GM12878 (cell line): ENCODE data around the gene BFSP2. TPM values are rescaled to one million over a fixed set of nuclear protein-coding genes. Genes with fewer than 3 reads are reported as not detected.
"Not testable (repeated sequence)": the region's sequence is repeated elsewhere in the genome, so short reads cannot be mapped to it uniquely, and the experiment has no call there.

ENCODE experiments used
- ATAC-seq: fragments of 200-7000 bp; cut with Tn5 transposase; 3 replicates; pipeline ENCODE4 v1.9.1; 2020; ENCODE audit warnings: mild to moderate bottlenecking, moderate library complexity
- BruUV-seq: library from RNA; stranded (reverse); fragments of 400-500 nt; replicated peaks from 2 replicates; lab custom pipeline; 2021; lab: Mats Ljungman, UMichigan
- CTCF ChIA-PET: fragments of 300-600 bp; sonication (Branson Sonifier 250); formaldehyde crosslinking; extraction: SDS; loops from one replicate; lab custom pipeline; 2021; ENCODE audit warnings: inconsistent platforms; lab: Yijun Ruan, JAX
- POLR2A ChIA-PET: fragments of 350-600 bp; formaldehyde crosslinking; extraction: SDS; loops from one replicate; lab custom pipeline; 2021; ENCODE audit warnings: inconsistent platforms; lab: Charles Lee
- RAD21 ChIA-PET: fragments of 300-600 bp; sonication (Branson Sonifier 250); formaldehyde crosslinking; loops from one replicate; lab custom pipeline; 2023; ENCODE audit warnings: antibody characterized with exemption; ENCODE audit not compliant: unreplicated experiment; lab: Charles Lee
- SMC1A ChIA-PET: fragments of 300-600 bp; sonication (Branson Sonifier 250); formaldehyde crosslinking; loops from one replicate; lab custom pipeline; 2023; ENCODE audit not compliant: unreplicated experiment, uncharacterized antibody; lab: Charles Lee
- DNase-seq: peaks from one replicate; pipeline ENCODE4 v3.0.0-alpha.2; 2011; ENCODE audit warnings: low read depth, low spot score
- FAIRE-seq: peaks from 3 replicates; lab custom pipeline; 2011; peaks lifted over from hg19 to GRCh38; lab: Jason Lieb, UNC
- H2AFZ ChIP-seq: 2 replicates; pipeline ENCODE4 v1.6.0; 2011; ENCODE audit warnings: low read depth, low read length, control low read depth; ENCODE audit not compliant: control insufficient read depth
- H3K27ac ChIP-seq: 2 replicates; pipeline ENCODE4 v1.5.1; 2011; ENCODE audit warnings: control low read depth; ENCODE audit not compliant: control insufficient read depth, insufficient read depth
- H3K27me3 ChIP-seq, 2 experiments: replicated peaks in 1 of 2; 2 replicates each; pipeline versions ENCODE4 v1.6.0 to v1.6.1; 2011; ENCODE audit warnings: low read length in 1 of 2; ENCODE audit not compliant: control insufficient read depth in 2 of 2, insufficient read depth in 2 of 2
- H3K36me3 ChIP-seq, 2 experiments: 2 replicates each; pipeline ENCODE4 v1.5.1; 2011; ENCODE audit warnings: low read length in 1 of 2; ENCODE audit not compliant: control insufficient read depth in 2 of 2, insufficient read depth in 2 of 2
- H3K4me1 ChIP-seq: 2 replicates; pipeline ENCODE4 v1.6.1; 2011; ENCODE audit warnings: mild to moderate bottlenecking, low read length, moderate library complexity, mixed read lengths; ENCODE audit not compliant: control insufficient read depth, insufficient read depth
- H3K4me2 ChIP-seq: 2 replicates; pipeline ENCODE4 v1.6.0; 2011; ENCODE audit warnings: control low read depth; ENCODE audit not compliant: control insufficient read depth, insufficient read depth
- H3K4me3 ChIP-seq: fragments of 200-600 bp; sonication (generic); 2 replicates; pipeline ENCODE4 v1.5.1; 2016
- H3K79me2 ChIP-seq: 2 replicates; pipeline ENCODE4 v1.6.0; 2011; ENCODE audit warnings: low read length; ENCODE audit not compliant: control insufficient read depth, insufficient read depth
- H3K9ac ChIP-seq: 2 replicates; pipeline ENCODE4 v1.8.0; 2011; ENCODE audit warnings: low read length, control low read depth, mixed read lengths; ENCODE audit not compliant: control insufficient read depth, insufficient read depth
- H3K9me3 ChIP-seq: replicated peaks from 3 replicates; pipeline ENCODE4 v1.5.1; 2011; ENCODE audit warnings: mild to moderate bottlenecking, low read length; ENCODE audit not compliant: control insufficient read depth, insufficient read depth
- H4K20me1 ChIP-seq: 2 replicates; pipeline ENCODE4 v1.6.0; 2011; ENCODE audit not compliant: control insufficient read depth, insufficient read depth
- BMI1 ChIP-seq: fragments of 450-650 bp; IDR thresholded peaks from 2 replicates; pipeline ENCODE4 v1.6.1; 2016; ENCODE audit warnings: mild to moderate bottlenecking, moderate library complexity, borderline replicate concordance
- CHD1 ChIP-seq: IDR thresholded peaks from 2 replicates; pipeline ENCODE4 v1.6.1; 2012; ENCODE audit warnings: low read depth, low read length, improper control_type of control experiment
- EZH2 ChIP-seq: IDR thresholded peaks from 2 replicates; pipeline ENCODE4 v1.6.1; 2012; ENCODE audit warnings: low read depth, mild to moderate bottlenecking, control low read depth, inconsistent platforms, low read length, borderline replicate concordance; ENCODE audit not compliant: control insufficient read depth
- HDGF ChIP-seq: fragments of 450-650 bp; IDR thresholded peaks from 2 replicates; pipeline ENCODE4 v1.6.1; 2016; ENCODE audit warnings: antibody characterized with exemption
- IKZF1 ChIP-seq: fragments of 450-650 bp; conservative IDR thresholded peaks from 2 replicates; pipeline ENCODE4 v1.6.1; 2017; ENCODE audit warnings: antibody characterized with exemption, mild to moderate bottlenecking
- JUNB ChIP-seq: IDR thresholded peaks from 2 replicates; pipeline ENCODE4 v1.6.1; 2016; ENCODE audit warnings: antibody characterized with exemption, mild to moderate bottlenecking
- JUND ChIP-seq: IDR thresholded peaks from 2 replicates; pipeline ENCODE4 v1.6.1; 2012; ENCODE audit warnings: low read depth, mild to moderate bottlenecking, low read length, improper control_type of control experiment, moderate library complexity
- NFYB ChIP-seq: IDR thresholded peaks from 2 replicates; pipeline ENCODE4 v1.6.1; 2011; ENCODE audit warnings: low read depth, mild to moderate bottlenecking, low read length, improper control_type of control experiment, moderate library complexity; ENCODE audit not compliant: insufficient read depth
- RBBP5 ChIP-seq: fragments of 200-600 bp; sonication (generic); conservative IDR thresholded peaks from 2 replicates; pipeline ENCODE4 v1.6.1; 2016
- SUPT20H ChIP-seq: IDR thresholded peaks from 2 replicates; pipeline ENCODE4 v1.6.1; 2011; ENCODE audit warnings: low read depth, mild to moderate bottlenecking, low read length, moderate library complexity, borderline replicate concordance; ENCODE audit not compliant: control insufficient read depth
- ZNF384 ChIP-seq: IDR thresholded peaks from 2 replicates; pipeline ENCODE4 v1.6.1; 2012; ENCODE audit warnings: low read depth, mild to moderate bottlenecking, low read length, improper control_type of control experiment, borderline replicate concordance
- WGBS: methylation state at CpG from one replicate; pipeline ENCODE4 v1.1.6; 2016; ENCODE audit warnings: low lambda C conversion rate; ENCODE audit not compliant: insufficient replicate concordance, insufficient coverage; ENCODE audit errors: missing lambda C conversion rate; 5-methylcytosine and 5-hydroxymethylcytosine counted together
- in situ Hi-C: fragments of 300-500 bp; cut with MboI; formaldehyde crosslinking; loops from 9 replicates; pipeline ENCODE4 v1.14.3; 2018; ENCODE audit warnings: mixed read lengths
- intact Hi-C: fragments of 100-400 bp; cut with micrococcal nuclease; formaldehyde crosslinking; loops from one replicate; pipeline ENCODE4 v1.14.2; 2022; ENCODE audit not compliant: unreplicated experiment
- polyA plus RNA-seq, 11 experiments: library from polyadenylated mRNA; depleted of rRNA in 4 of 11; unstranded in 6 of 11; stranded (reverse) in 5 of 11; fragments of >200 nt; fragmentation: Nextera tagmentation in 4 of 11; fragmentation: Illumina TruSeq in 1 of 11; extraction: Ambion mirVana in 4 of 11; extraction: Trizol in 1 of 11; gene quantifications; 1 replicate in 1 of 11; 2 replicates in 10 of 11; pipeline versions ENCODE4 v1.2.1 to v1.2.3, GENCODE V29; 2011 to 2016; ENCODE audit warnings: inconsistent platforms in 2 of 11, missing spikeins in 2 of 11, low read depth in 1 of 11
- total RNA-seq, 4 experiments: library from RNA; depleted of rRNA in 3 of 4; stranded (reverse); fragments of >200 nt in 3 of 4; fragmentation: Illumina TruSeq in 1 of 4; extraction: Trizol in 1 of 4; gene quantifications; 2 replicates each; pipeline versions ENCODE4 v1.2.1 to v1.2.3, GENCODE V29; 2013 to 2021

Gene BFSP2
- total and polyA plus RNA-seq, 10 of the 15 experiments (the other 5 are each of a cell fraction or from before 2014, with no cell fraction given) = 1.5 to 20.4 (median 7.3) TPM

GRCh38 chr3:133515127-133515526 lies 115.3 kb downstream of the BFSP2 start:
- ChIA-PET RAD21 (no interaction called here), SMC1A (no interaction called here), CTCF (interaction anchor here (0.8 to 1.1 kb wide), 2 partner anchors 26 to 65 kb away, joined by 3 to 4 read pairs; no protein-coding TSS in a partner anchor), POLR2A (no interaction called here)
- no peaks in the 10 kb centered on the region for H3K9me3 ChIP-seq
- TF ChIP-seq JUNB = no peak
- 0 out of 2 replicates have a peak, but pooled peaks have one; percentile 32 for TF ChIP-seq HDGF
- in situ Hi-C loops (no loop called here), intact Hi-C loops (no loop called here)
- no peaks in the 10 kb centered on the region for H3K36me3 ChIP-seq
- no peak overlapping the region for H2AFZ ChIP-seq
- BruUV-seq = no TSS peak
- no peak for ATAC-seq
- no peaks in the 10 kb centered on the region for H3K4me1 ChIP-seq
- FAIRE-seq = no peak
- H3K9ac ChIP-seq = no peak overlapping the region
- DNase-seq = no peak
- 55% methylated on average over 1 of the region's 1 CpG for WGBS
- H3K27ac ChIP-seq = no peak overlapping the region
- H3K27me3 ChIP-seq = no peaks in the 10 kb centered on the region
- no peaks in the 10 kb centered on the region for H4K20me1 ChIP-seq
- H3K4me2 ChIP-seq = no peak overlapping the region
- no peak overlapping the region for H3K4me3 ChIP-seq
- H3K79me2 ChIP-seq = no peaks in the 10 kb centered on the region

DNA sequence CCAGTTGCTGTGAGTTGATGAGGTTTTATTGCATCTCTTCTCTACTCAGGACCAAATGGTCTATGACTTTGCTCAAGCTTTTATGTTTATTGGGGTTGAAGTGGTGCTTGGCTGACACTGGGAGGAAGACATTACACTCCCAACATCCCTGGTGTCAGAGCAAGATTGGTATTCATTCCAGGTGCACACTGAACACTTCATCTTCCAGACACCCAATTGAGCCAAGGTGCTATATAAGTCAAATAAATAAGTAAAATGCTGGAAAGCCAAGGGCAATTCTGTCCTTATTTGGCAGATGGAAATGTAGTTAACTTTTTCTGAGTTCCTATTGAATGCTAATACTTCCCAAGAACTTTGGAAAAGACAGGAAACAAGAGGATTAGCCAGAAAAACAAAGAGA lies 120.4 kb downstream of the BFSP2 start:
- Histone ChIP-seq H2AFZ (no peak overlapping the region), H3K4me2 (no peak overlapping the region), H3K27ac (no peak overlapping the region), H3K27me3 (no peaks in the 10 kb centered on the region), H3K9me3 (no peaks in the 10 kb centered on the region; the same call in 2 of the 3 replicates), H3K4me3 (no peak overlapping the region), H3K9ac (no peak overlapping the region), H3K36me3 (no peaks in the 10 kb centered on the region), H4K20me1 (no peaks in the 10 kb centered on the region), H3K79me2 (no peaks in the 10 kb centered on the region), H3K4me1 (peaks cover 8% of the 10 kb centered on the region)
- no peak for FAIRE-seq
- ChIA-PET RAD21 (interaction anchor here (1.0 kb wide), 1 partner anchor 52 kb away, joined by 3 read pairs; no protein-coding TSS in a partner anchor), POLR2A (no interaction called here), CTCF (interaction anchor here (1.1 to 1.5 kb wide), 3 partner anchors 29 to 121 kb away, joined by 3 to 4 read pairs (median 3); no protein-coding TSS in a partner anchor), SMC1A (interaction anchor here (0.9 to 1.7 kb wide), 8 partner anchors 11 to 75 kb away, joined by 3 to 5 read pairs (median 3); no protein-coding TSS in a partner anchor)
- BruUV-seq = no TSS peak
- TF ChIP-seq ZNF384 (no peak), BMI1 (no peak), RBBP5 (no peak), NFYB (no peak), SUPT20H (no peak), EZH2 (no peak), JUND (no peak), CHD1 (no peak), IKZF1 (no peak)
- ATAC-seq = no peak
- intact Hi-C loops = no loop called here
- no peak for DNase-seq
- in situ Hi-C loops = no loop called here

DNA sequence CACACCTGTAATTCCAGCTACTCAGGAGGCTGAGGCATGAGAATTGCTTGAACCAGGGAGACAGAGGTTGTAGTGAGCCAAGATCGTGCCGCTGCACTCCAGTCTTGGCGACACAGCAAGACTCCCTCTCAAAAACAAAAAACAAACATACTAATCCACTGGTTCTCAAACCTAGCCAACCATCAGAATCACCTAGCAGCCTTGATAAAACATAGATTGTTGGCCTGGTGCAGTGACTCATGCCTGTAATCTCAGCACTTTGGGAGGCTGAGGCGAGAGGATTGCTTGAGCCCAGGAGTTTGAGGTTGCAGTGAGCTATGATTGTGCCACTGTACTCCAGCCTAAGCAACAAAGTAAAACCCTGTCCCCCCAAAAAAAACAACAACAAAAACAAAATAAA lies 121.1 kb downstream of the BFSP2 start:
- H3K4me3 ChIP-seq, FAIRE-seq, ATAC-seq, H3K79me2 ChIP-seq, H3K36me3 ChIP-seq, H4K20me1 ChIP-seq, intact Hi-C loops, BruUV-seq, H3K27me3 ChIP-seq, POLR2A ChIA-PET, in situ Hi-C loops, H3K27ac ChIP-seq, H3K9ac ChIP-seq, H2AFZ ChIP-seq, H3K4me2 ChIP-seq, H3K9me3 ChIP-seq, DNase-seq: not testable (repeated sequence)
- ChIA-PET CTCF (interaction anchor here (1.1 to 1.5 kb wide), 2 partner anchors 29 to 121 kb away, joined by 3 read pairs; no protein-coding TSS in a partner anchor), RAD21 (interaction anchor here (1.0 kb wide), 1 partner anchor 52 kb away, joined by 3 read pairs; no protein-coding TSS in a partner anchor), SMC1A (interaction anchor here (1.2 to 1.7 kb wide), 7 partner anchors 10 to 81 kb away, joined by 3 to 5 read pairs (median 3); no protein-coding TSS in a partner anchor)
- WGBS = 99% methylated on average over 4 of the region's 4 CpGs
- H3K4me1 ChIP-seq = peaks cover 10% of the 10 kb centered on the region
